ENCODE measurements around the gene TMEM132E.

Gene TMEM132E

GRCh38 chr17:34669511-34669910 lies 90.1 kb downstream of the TMEM132E start:
- Histone ChIP-seq H3K4me3 (ENCODE audit: insufficient read depth, low read depth, low read length, poor library complexity, severe bottlenecking) (no peak overlapping the region), H3K36me3 (ENCODE audit: control insufficient read depth, insufficient read depth, low read length) (no peaks in the 10 kb centered on the region), H3K9me3 (ENCODE audit: control insufficient read depth, low read length) (no peaks in the 10 kb centered on the region), H3K4me1 (ENCODE audit: control insufficient read depth, insufficient read depth, low read length, poor library complexity, severe bottlenecking) (no peaks in the 10 kb centered on the region), H3K27ac (ENCODE audit: insufficient read depth, low read length, poor library complexity, severe bottlenecking) (no peak overlapping the region), H3K27me3 (replicated peaks; ENCODE audit: control insufficient read depth, insufficient read depth, low read length, poor library complexity, severe bottlenecking) (no peaks in the 10 kb centered on the region)
- no peak for DNase-seq

DNA sequence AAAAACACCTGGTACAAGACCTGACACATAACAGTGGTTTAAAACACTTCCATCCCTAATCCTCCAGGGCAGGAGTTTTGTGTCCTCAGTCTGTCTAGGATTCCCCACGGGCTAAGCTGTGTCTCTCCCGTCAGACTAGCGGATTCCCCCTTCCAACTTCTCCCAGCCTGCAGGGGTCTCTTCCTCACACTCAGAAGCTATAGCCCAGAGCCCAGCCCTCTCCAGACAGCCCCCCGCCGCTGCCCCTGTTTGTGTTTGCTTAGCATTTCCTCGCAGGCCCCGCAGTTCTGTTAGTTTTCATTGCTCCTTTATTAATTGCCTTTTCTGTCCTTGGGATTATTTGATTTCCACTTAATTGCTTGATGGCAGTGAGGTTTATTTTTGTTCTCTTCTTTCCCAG lies 91.2 kb downstream of the TMEM132E start:
- Histone ChIP-seq H3K27ac (ENCODE audit: insufficient read depth, low read length, poor library complexity, severe bottlenecking) (no peak overlapping the region), H3K4me1 (ENCODE audit: control insufficient read depth, insufficient read depth, low read length, poor library complexity, severe bottlenecking) (no peaks in the 10 kb centered on the region), H3K9me3 (ENCODE audit: control insufficient read depth, low read length) (no peaks in the 10 kb centered on the region), H3K27me3 (replicated peaks; ENCODE audit: control insufficient read depth, insufficient read depth, low read length, poor library complexity, severe bottlenecking) (no peaks in the 10 kb centered on the region), H3K4me3 (ENCODE audit: insufficient read depth, low read depth, low read length, poor library complexity, severe bottlenecking) (no peak overlapping the region), H3K36me3 (ENCODE audit: control insufficient read depth, insufficient read depth, low read length) (no peaks in the 10 kb centered on the region)
- no peak for DNase-seq

DNA sequence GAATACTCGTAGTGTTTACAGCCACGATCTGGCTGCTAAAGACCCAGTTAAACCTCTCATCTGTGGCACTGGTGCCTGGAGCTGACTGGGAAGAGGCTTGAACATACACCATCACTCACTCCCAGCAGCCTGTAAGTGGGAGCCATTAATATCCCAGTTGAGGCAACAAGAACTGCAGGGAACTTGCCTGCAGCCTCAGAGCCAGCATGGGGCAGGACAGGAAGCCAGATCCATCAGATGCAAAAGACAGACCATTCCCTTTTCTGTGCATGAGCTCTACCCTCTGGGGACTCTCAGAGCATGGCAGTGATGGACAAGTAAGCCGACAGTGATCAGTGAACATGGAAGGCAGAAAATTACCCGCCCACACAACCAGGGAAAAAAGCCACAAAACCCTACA lies 91.8 kb downstream of the TMEM132E start:
- DNase-seq: no peak
- no peaks in the 10 kb centered on the region for H3K27me3 ChIP-seq (replicated peaks; ENCODE audit: control insufficient read depth, insufficient read depth, low read length, poor library complexity, severe bottlenecking)
- H3K27ac ChIP-seq (ENCODE audit: insufficient read depth, low read length, poor library complexity, severe bottlenecking): no peak overlapping the region
- no peaks in the 10 kb centered on the region for H3K4me1 ChIP-seq (ENCODE audit: control insufficient read depth, insufficient read depth, low read length, poor library complexity, severe bottlenecking)
- no peak overlapping the region for H3K4me3 ChIP-seq (ENCODE audit: insufficient read depth, low read depth, low read length, poor library complexity, severe bottlenecking)
- H3K36me3 ChIP-seq (ENCODE audit: control insufficient read depth, insufficient read depth, low read length): no peaks in the 10 kb centered on the region
- H3K9me3 ChIP-seq (ENCODE audit: control insufficient read depth, low read length): no peaks in the 10 kb centered on the region

- Histone ChIP-seq H3K4me3 (ENCODE audit: insufficient read depth, low read depth, low read length, poor library complexity, severe bottlenecking) (no peak overlapping the region), H3K36me3 (ENCODE audit: control insufficient read depth, insufficient read depth, low read length) (no peaks in the 10 kb centered on the region), H3K9me3 (ENCODE audit: control insufficient read depth, low read length) (no peaks in the 10 kb centered on the region), H3K27ac (ENCODE audit: insufficient read depth, low read length, poor library complexity, severe bottlenecking) (no peak overlapping the region), H3K27me3 (replicated peaks; ENCODE audit: control insufficient read depth, insufficient read depth, low read length, poor library complexity, severe bottlenecking) (no peaks in the 10 kb centered on the region), H3K4me1 (ENCODE audit: control insufficient read depth, insufficient read depth, low read length, poor library complexity, severe bottlenecking) (no peaks in the 10 kb centered on the region)
- no peak for DNase-seq
These were observed 92.9 kb downstream of the TMEM132E start for GRCh38 chr17:34672176-34672785.

DNA sequence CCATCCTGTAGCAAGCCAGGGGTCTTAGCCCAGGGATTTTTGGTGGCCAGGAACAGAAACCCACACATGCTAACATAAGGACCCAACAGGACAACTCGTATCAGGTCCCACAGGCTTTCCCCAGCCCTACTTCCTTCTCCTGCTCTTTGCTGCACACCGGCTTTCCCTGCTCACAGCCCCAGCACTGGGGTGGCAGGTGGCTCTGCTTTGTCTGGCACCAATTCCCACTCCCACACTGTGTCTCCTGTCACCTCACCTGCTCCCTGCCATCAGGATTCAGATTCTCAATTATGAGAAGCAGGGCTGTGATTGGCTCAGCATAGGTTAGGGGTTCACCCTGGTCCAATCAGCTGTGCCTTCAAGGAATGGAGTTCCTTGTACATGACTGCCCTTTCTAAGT lies 94.1 kb downstream of the TMEM132E start:
- no peak for DNase-seq
- H3K27ac ChIP-seq (ENCODE audit: insufficient read depth, low read length, poor library complexity, severe bottlenecking): no peak overlapping the region
- no peaks in the 10 kb centered on the region for H3K4me1 ChIP-seq (ENCODE audit: control insufficient read depth, insufficient read depth, low read length, poor library complexity, severe bottlenecking)
- H3K9me3 ChIP-seq (ENCODE audit: control insufficient read depth, low read length): no peaks in the 10 kb centered on the region
- H3K27me3 ChIP-seq (replicated peaks; ENCODE audit: control insufficient read depth, insufficient read depth, low read length, poor library complexity, severe bottlenecking): no peaks in the 10 kb centered on the region
- H3K4me3 ChIP-seq (ENCODE audit: insufficient read depth, low read depth, low read length, poor library complexity, severe bottlenecking): no peak overlapping the region
- H3K36me3 ChIP-seq (ENCODE audit: control insufficient read depth, insufficient read depth, low read length): no peaks in the 10 kb centered on the region

DNA sequence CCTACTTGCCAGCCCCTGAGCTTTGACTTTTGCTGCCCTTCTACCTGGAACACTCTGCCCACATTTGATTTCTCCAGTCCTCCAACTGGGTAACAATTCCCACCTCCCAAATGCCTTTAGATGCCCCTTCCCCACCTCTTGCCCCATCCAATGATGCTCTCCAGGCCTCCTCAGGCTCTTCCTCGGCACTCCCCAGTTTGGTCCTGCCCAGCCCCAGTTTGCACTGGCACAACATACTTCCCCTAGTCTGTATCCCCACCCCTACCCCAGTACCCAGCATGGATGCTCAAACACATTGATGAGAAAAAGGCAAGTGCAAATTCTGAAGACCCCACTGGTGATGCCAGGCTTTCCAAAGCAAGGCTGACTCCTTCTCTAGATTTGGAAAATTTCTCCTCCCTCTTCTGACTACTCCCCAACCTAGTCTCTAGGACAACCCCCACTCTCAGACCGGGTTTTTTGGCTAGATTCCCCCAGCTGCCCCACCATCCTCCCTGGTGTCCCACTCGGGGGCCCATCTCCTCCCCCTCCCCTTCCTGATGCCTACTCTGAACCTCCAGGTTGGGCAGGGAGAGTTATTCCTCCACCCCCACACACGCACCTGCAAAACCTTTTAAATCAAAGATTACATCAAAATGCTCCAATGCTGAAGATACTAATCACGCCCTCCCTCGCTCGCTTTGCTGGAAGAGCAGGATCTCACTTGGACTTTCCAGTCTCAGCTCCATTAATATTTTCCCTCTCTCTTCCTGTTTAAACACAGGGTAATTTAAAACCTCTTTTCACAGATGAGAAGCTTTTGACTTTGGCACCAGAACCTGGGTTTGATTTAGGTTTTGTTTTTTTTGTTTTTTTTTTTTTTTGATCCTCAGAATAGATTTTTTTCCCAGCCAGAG lies 94.9 kb downstream of the TMEM132E start:
- no peaks in the 10 kb centered on the region for H3K9me3 ChIP-seq (ENCODE audit: control insufficient read depth, low read length)
- no peaks in the 10 kb centered on the region for H3K27me3 ChIP-seq (replicated peaks; ENCODE audit: control insufficient read depth, insufficient read depth, low read length, poor library complexity, severe bottlenecking)
- no peak for DNase-seq
- no peaks in the 10 kb centered on the region for H3K36me3 ChIP-seq (ENCODE audit: control insufficient read depth, insufficient read depth, low read length)
- H3K27ac ChIP-seq (ENCODE audit: insufficient read depth, low read length, poor library complexity, severe bottlenecking): no peak overlapping the region
- H3K4me3 ChIP-seq (ENCODE audit: insufficient read depth, low read depth, low read length, poor library complexity, severe bottlenecking): no peak overlapping the region
- H3K4me1 ChIP-seq (ENCODE audit: control insufficient read depth, insufficient read depth, low read length, poor library complexity, severe bottlenecking): no peaks in the 10 kb centered on the region

DNA sequence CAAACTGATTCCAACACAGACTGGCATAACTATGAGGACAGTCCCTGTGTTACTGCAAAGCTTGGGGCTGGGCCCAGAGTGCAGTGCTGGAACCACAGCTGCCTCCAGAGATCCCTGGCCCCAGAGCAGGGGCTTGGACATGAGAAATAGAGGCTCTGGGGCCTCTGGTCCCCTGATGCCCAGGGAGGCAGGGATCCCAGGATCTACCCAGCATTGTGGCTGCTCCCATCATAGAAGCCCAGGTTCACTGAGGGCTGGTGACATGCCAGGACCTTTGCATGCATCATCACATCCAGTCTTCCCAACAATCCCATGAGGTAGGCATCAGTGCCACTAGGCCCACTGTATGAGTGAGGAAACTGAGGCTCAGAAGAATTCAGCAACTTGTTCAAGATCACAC lies 95.8 kb downstream of the TMEM132E start:
- DNase-seq: no peak
- Histone ChIP-seq H3K27ac (ENCODE audit: insufficient read depth, low read length, poor library complexity, severe bottlenecking) (no peak overlapping the region), H3K4me3 (ENCODE audit: insufficient read depth, low read depth, low read length, poor library complexity, severe bottlenecking) (no peak overlapping the region), H3K27me3 (replicated peaks; ENCODE audit: control insufficient read depth, insufficient read depth, low read length, poor library complexity, severe bottlenecking) (no peaks in the 10 kb centered on the region), H3K9me3 (ENCODE audit: control insufficient read depth, low read length) (no peaks in the 10 kb centered on the region), H3K4me1 (ENCODE audit: control insufficient read depth, insufficient read depth, low read length, poor library complexity, severe bottlenecking) (no peaks in the 10 kb centered on the region), H3K36me3 (ENCODE audit: control insufficient read depth, insufficient read depth, low read length) (no peaks in the 10 kb centered on the region)

DNA sequence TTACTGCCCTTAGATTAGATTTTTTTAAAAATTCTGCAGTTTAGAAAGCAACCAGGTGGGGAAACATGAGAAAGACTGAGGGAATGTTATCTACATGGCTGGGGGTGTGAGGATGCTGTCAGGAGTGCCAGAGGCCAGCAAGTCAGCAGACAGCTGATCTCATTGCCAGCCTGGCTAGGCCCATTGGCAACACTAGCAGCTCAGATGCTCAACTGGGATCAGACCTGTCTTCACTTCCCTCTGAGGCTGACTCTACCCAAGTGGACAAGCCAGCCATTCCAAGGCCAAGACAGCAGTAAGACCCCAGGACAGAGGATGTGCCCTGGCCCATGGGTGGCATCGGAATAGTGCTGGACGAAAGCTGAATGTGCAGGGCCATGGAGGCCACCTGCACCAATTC lies 96.2 kb downstream of the TMEM132E start:
- Histone ChIP-seq H3K27ac (ENCODE audit: insufficient read depth, low read length, poor library complexity, severe bottlenecking) (no peak overlapping the region), H3K36me3 (ENCODE audit: control insufficient read depth, insufficient read depth, low read length) (no peaks in the 10 kb centered on the region), H3K27me3 (replicated peaks; ENCODE audit: control insufficient read depth, insufficient read depth, low read length, poor library complexity, severe bottlenecking) (no peaks in the 10 kb centered on the region), H3K4me3 (ENCODE audit: insufficient read depth, low read depth, low read length, poor library complexity, severe bottlenecking) (no peak overlapping the region), H3K9me3 (ENCODE audit: control insufficient read depth, low read length) (no peaks in the 10 kb centered on the region), H3K4me1 (ENCODE audit: control insufficient read depth, insufficient read depth, low read length, poor library complexity, severe bottlenecking) (no peaks in the 10 kb centered on the region)
- DNase-seq: no peak

DNA sequence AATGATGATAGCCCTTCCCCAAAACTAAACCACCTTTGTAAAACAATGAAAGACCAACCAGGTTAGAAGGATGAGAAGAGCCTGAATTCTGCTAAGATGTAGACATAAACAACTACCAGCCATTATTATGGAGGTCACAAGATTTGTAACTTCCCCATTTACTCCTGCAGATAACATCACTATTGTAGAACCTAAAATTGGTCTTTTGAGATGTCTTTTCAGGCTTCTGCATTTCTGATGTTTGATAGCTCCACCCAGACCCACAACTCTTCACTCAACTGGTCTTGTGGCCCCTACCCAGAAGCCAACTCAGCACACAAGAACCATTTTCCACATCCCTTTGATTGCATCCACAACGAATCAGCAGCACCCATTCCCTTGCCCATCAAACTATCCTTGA lies 100.8 kb downstream of the TMEM132E start:
- Histone ChIP-seq H3K4me1 (ENCODE audit: control insufficient read depth, insufficient read depth, low read length, poor library complexity, severe bottlenecking) (no peaks in the 10 kb centered on the region), H3K4me3 (ENCODE audit: insufficient read depth, low read depth, low read length, poor library complexity, severe bottlenecking) (no peak overlapping the region), H3K36me3 (ENCODE audit: control insufficient read depth, insufficient read depth, low read length) (no peaks in the 10 kb centered on the region), H3K9me3 (ENCODE audit: control insufficient read depth, low read length) (no peaks in the 10 kb centered on the region), H3K27ac (ENCODE audit: insufficient read depth, low read length, poor library complexity, severe bottlenecking) (no peak overlapping the region), H3K27me3 (replicated peaks; ENCODE audit: control insufficient read depth, insufficient read depth, low read length, poor library complexity, severe bottlenecking) (no peaks in the 10 kb centered on the region)
- DNase-seq: no peak

- Histone ChIP-seq H3K36me3 (ENCODE audit: control insufficient read depth, insufficient read depth, low read length) (no peaks in the 10 kb centered on the region), H3K27me3 (replicated peaks; ENCODE audit: control insufficient read depth, insufficient read depth, low read length, poor library complexity, severe bottlenecking) (no peaks in the 10 kb centered on the region), H3K27ac (ENCODE audit: insufficient read depth, low read length, poor library complexity, severe bottlenecking) (no peak overlapping the region), H3K4me1 (ENCODE audit: control insufficient read depth, insufficient read depth, low read length, poor library complexity, severe bottlenecking) (no peaks in the 10 kb centered on the region), H3K9me3 (ENCODE audit: control insufficient read depth, low read length) (no peaks in the 10 kb centered on the region), H3K4me3 (ENCODE audit: insufficient read depth, low read depth, low read length, poor library complexity, severe bottlenecking) (no peak overlapping the region)
- DNase-seq: no peak
These were observed 102.9 kb downstream of the TMEM132E start for GRCh38 chr17:34682305-34682704.
